Mucosa of descending colon (tissue), 3 donors: Measurements from ENCODE around the gene KRTAP3-3. TPM values are rescaled to one million over a fixed set of nuclear protein-coding genes. Genes with fewer than 3 reads are reported as not detected.

Experiments used
- ATAC-seq: fragments of 200-7000 bp; cut with Tn5 transposase; one replicate; pipeline ENCODE4 v1.9.1; 2020; ENCODE audit warnings: mild to moderate bottlenecking, moderate library complexity
- DNase-seq, 3 donors: peaks; one replicate each; pipeline ENCODE4 v3.0.0-alpha.2; 2020
- H3K36me3 ChIP-seq: fragments of 200-600 bp; one replicate; pipeline ENCODE4 v1.8.0; 2021; ENCODE audit warnings: low read depth, mild to moderate bottlenecking
- H3K4me1 ChIP-seq: fragments of 200-600 bp; one replicate; pipeline ENCODE4 v1.8.0; 2021; ENCODE audit warnings: low read depth, mild to moderate bottlenecking
- H3K4me3 ChIP-seq: fragments of 200-600 bp; one replicate; pipeline ENCODE4 v1.8.0; 2021; ENCODE audit warnings: mild to moderate bottlenecking
- H3K9me3 ChIP-seq: fragments of 200-600 bp; one replicate; pipeline ENCODE4 v1.8.0; 2021; ENCODE audit warnings: mild to moderate bottlenecking
- intact Hi-C, 2 donors: fragments of 100-400 bp; cut with DNase I in 1 of 2; cut with micrococcal nuclease in 1 of 2; formaldehyde crosslinking; loops; one replicate each; pipeline versions ENCODE4 v1.11.0 to v1.11.1; 2022; cut with DNase I, micrococcal nuclease
- total RNA-seq, 3 donors: library from RNA; stranded (reverse); fragmentation: NEBNext Ultra II Directional in 2 of 3; extraction: Animal tissue kit (Norgen Biotek cat#: 25700) in 2 of 3; gene quantifications; one replicate each; pipeline versions ENCODE4 v1.2.1 to v1.2.4, GENCODE V29; 2021 to 2023
- TF ChIP-seq, protein P1 (sequence below): fragments of 200-600 bp; IDR thresholded peaks from one replicate; pipeline ENCODE4 v1.8.0; 2022; ENCODE audit warnings: antibody characterized with exemption, mild to moderate bottlenecking
- donor health status: DM: no; HTN: no; CAD: no; lungs with moderate emphysema.
- donor health status: DM: no; HTN: no; CAD: no.
- donor health status: DM: no; HTN: yes; CAD: no.

KRTAP3-3 gene
- total RNA-seq, 3 donors from 2014 or later, result not detected

DNA sequence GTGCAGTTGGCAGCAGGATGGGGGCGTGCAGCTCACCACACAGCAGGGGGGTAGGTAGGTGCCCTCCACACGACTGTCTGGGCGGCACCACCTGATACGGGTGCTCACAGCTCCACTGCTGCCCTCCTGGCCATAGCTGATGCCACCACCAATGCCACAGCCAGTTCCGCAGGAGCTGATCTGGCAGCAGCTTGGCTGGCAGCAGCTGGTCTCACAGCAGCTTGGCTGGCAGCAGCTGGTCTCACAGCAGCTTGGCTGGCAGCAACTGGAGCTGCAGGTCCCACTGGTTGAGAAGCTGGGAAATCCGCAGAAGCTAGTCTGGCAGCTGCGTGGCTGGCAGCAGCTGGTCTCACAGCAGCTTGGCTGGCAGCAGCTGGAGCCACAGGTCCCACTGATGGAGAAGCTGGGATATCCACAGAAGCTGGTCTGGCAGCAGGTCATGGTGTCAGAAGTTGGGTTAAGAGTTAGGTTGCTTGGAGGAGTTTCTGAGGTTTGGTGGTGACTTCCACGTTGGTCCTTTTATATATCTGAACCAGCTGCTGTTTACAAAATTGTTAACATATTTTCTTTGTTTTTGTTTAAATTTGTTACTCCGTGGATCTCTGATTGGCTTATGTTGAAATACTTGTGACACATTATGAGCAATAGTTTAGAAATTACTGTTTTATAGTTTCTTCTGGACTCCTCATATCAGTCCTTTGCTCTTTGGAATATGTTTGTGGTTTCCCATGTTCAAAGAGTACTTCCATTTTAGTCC lies 32.9 kb upstream of the KRTAP3-3 start, which contains the start of gene KRTAP1-5:
TSS of gene KRTAP1-5 (minus strand) at position 494 of the 757 bp plus-strand sequence. CDS start at position 441, 53 bp downstream.
- DNase-seq (no peak), ATAC-seq (no peak)
- intact Hi-C loops, result no loop called here
- Histone ChIP-seq H3K36me3 (no peaks in the 10 kb centered on the region), H3K9me3 (no peaks in the 10 kb centered on the region), H3K4me1 (no peaks in the 10 kb centered on the region), H3K4me3 (no peak within 1 kb of the TSS)
- TF ChIP-seq, protein P1, sequence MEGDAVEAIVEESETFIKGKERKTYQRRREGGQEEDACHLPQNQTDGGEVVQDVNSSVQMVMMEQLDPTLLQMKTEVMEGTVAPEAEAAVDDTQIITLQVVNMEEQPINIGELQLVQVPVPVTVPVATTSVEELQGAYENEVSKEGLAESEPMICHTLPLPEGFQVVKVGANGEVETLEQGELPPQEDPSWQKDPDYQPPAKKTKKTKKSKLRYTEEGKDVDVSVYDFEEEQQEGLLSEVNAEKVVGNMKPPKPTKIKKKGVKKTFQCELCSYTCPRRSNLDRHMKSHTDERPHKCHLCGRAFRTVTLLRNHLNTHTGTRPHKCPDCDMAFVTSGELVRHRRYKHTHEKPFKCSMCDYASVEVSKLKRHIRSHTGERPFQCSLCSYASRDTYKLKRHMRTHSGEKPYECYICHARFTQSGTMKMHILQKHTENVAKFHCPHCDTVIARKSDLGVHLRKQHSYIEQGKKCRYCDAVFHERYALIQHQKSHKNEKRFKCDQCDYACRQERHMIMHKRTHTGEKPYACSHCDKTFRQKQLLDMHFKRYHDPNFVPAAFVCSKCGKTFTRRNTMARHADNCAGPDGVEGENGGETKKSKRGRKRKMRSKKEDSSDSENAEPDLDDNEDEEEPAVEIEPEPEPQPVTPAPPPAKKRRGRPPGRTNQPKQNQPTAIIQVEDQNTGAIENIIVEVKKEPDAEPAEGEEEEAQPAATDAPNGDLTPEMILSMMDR, result no peak

DNA sequence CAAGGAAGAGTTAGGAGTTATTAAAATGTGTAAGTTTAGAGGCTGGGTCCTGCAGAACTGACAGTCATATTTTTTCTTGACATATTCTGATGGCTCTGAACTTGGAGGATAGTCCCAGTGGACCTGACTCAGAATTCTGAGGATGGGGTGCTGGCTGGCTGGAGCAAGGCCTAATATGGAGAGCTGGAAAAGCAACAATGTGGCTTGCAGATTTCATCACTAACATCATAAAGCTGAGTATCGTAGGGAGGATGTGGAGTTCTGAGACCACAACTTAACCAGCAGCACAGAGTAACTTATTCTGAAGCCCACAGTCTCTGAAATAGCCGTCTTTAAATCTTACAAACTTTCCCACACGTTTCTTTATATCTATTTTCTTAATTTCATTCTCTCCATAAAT lies 30.7 kb upstream of the KRTAP3-3 start:
- DNase-seq (no peak), ATAC-seq (no peak)
- Histone ChIP-seq H3K4me1 (no peaks in the 10 kb centered on the region), H3K36me3 (no peaks in the 10 kb centered on the region), H3K4me3 (no peak overlapping the region), H3K9me3 (no peaks in the 10 kb centered on the region)
- TF ChIP-seq, protein P1, result no peak
- intact Hi-C loops, result no loop called here

DNA sequence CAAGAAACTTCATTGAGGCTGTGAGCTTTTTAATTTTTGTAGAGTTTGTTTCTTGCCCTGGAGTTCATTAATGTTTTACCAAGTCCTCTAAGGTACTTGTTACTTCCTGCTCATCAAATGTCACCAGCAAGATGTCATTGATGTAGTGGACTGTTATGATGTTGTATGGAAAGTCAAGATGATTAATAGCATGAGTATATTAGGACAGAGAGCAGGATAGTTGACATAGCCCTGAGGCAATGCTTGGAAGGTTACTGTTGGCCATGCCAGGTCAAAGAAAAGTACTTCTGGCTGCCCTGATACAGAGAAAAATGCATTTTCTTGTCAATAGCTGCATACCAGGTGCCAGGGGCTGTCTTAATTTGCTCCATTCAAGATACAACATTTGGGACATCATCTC lies 26.4 kb upstream of the KRTAP3-3 start:
- no peak for ATAC-seq
- no peaks in the 10 kb centered on the region for H3K9me3 ChIP-seq
- no peak overlapping the region for H3K4me3 ChIP-seq
- intact Hi-C loops, result no loop called here
- TF ChIP-seq, protein P1, result no peak
- no peaks in the 10 kb centered on the region for H3K4me1 ChIP-seq
- DNase-seq, result no peak
- H3K36me3 ChIP-seq, result no peaks in the 10 kb centered on the region

DNA sequence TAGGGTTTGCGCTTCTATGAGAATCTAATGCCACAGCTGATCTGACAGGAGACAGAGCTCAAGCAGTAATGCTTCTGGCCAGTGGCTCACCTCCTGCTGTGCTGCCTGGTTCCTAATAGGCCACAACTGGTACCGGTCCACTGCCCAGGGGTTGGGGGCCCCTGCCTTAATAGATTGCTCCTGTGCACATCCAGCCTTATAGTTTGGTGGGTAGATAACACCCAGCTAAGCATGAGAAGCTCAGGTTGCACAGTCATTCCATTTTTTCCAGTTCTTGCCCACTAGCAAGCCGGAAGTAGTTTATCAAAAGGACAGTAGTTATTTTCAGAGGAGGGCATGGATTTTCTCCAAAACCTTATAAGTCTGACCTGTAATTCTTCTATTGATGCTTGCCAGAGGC lies 25.5 kb upstream of the KRTAP3-3 start:
- Histone ChIP-seq H3K9me3 (no peaks in the 10 kb centered on the region), H3K4me1 (no peaks in the 10 kb centered on the region), H3K4me3 (no peak overlapping the region), H3K36me3 (no peaks in the 10 kb centered on the region)
- TF ChIP-seq, protein P1, result no peak
- DNase-seq (no peak), ATAC-seq (no peak)
- intact Hi-C loops, result no loop called here

DNA sequence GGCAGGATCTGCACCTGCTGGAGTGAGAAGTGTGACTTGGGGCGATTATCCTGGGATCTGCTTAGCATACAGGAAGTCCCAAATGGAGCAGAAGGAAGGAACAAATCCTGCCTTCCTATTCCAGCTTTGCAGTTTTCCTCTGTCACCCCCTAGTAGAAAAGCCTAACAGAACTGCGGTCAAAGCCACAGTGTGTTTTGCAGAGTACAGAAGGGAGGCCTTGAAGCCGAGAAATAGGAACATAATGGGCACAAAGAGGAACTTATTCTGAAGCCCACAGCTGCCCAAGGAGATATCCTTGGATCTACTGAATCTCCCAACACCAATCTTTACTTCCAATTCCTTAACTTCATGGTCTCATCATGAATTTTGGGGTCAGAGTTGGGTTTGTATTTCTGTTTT lies 24.6 kb upstream of the KRTAP3-3 start:
- intact Hi-C loops, result no loop called here
- TF ChIP-seq, protein P1, result no peak
- no peak for DNase-seq
- H3K4me1 ChIP-seq, result no peaks in the 10 kb centered on the region
- H3K4me3 ChIP-seq, result no peak overlapping the region
- no peak for ATAC-seq
- no peaks in the 10 kb centered on the region for H3K9me3 ChIP-seq
- H3K36me3 ChIP-seq, result no peaks in the 10 kb centered on the region
